A549 treated with AZD9567 at 1 μM for 4 hours (cell line): ENCODE data around the gene HOXB2. TPM values are rescaled to one million over a fixed set of nuclear protein-coding genes. Genes with fewer than 3 reads are reported as not detected.

ENCODE experiments used
- total RNA-seq: library from RNA; stranded (reverse); fragments of 200-300 nt; extraction: Qiagen RNA extraction; gene quantifications from 5 replicates; pipeline ENCODE4 v1.2.3, GENCODE V29; 2022; ENCODE audit not compliant: insufficient read depth

HOXB2 gene
- 0.40 to 2.4 TPM (median 0.45 TPM) in 5 replicates for total RNA-seq

GRCh38 chr17:48545022-48545375 lies at the start of gene HOXB2:
HOXB2 (minus strand) TSS chr17:48545109; CDS start chr17:48544911, 198 bp downstream.

GRCh38 chr17:48593126-48593829 lies 48.4 kb upstream of the HOXB2 start, which contains the start of gene HOXB5:
HOXB5 (minus strand) TSS chr17:48593779; CDS start chr17:48593682, 97 bp downstream.

GRCh38 chr17:48589831-48590606 lies 45.1 kb upstream of the HOXB2 start, which contains the start of gene HOXB3:
HOXB3 (minus strand) TSS chr17:48590241; CDS start chr17:48552474, 37,767 bp downstream.

GRCh38 chr17:48577946-48578615 lies 33.2 kb upstream of the HOXB2 start, which contains the start of gene HOXB4:
HOXB4 (minus strand) TSS chr17:48578350; CDS start chr17:48578319, 31 bp downstream.

GRCh38 chr17:48530887-48531272 lies 14.0 kb downstream of the HOXB2 start, which contains the start of gene HOXB1:
HOXB1 (minus strand) TSS chr17:48531011; CDS start chr17:48530904, 107 bp downstream.

Other genes starting within 250 kb of the HOXB2 start
- 0.17 TPM in 1 of 5 replicates, not detected in the others for gene SKAP1, start 114.9 kb downstream of the HOXB2 start, total RNA-seq
- not detected in 5 replicates for gene HOXB1, start 14.1 kb downstream of the HOXB2 start, total RNA-seq
- 0.09 to 0.13 TPM (median 0.12 TPM) in 4 of 5 replicates, not detected in the other for gene HOXB4, start 33.2 kb upstream of the HOXB2 start, total RNA-seq
- 3.1 to 5.1 TPM (median 5.1 TPM) in 5 replicates for gene HOXB3, start 45.1 kb upstream of the HOXB2 start, total RNA-seq
- 2.0 to 2.5 TPM (median 2.4 TPM) in 4 of 5 replicates, not detected in the other for gene HOXB5, start 48.7 kb upstream of the HOXB2 start, total RNA-seq
- gene HOXB6, start 59.9 kb upstream of the HOXB2 start, total RNA-seq: 1.7 to 7.0 TPM (median 5.0 TPM) in 5 replicates
- 28.7 to 29.9 TPM (median 29.0 TPM) in 5 replicates for gene HOXB7, start 65.9 kb upstream of the HOXB2 start, total RNA-seq
- gene HOXB8, start 70.2 kb upstream of the HOXB2 start, total RNA-seq: 4.1 to 5.5 TPM (median 5.0 TPM) in 5 replicates
- gene HOXB9, start 81.2 kb upstream of the HOXB2 start, total RNA-seq: 6.8 to 10.4 TPM (median 7.2 TPM) in 5 replicates
- gene PRAC1, start 177.4 kb upstream of the HOXB2 start, total RNA-seq: not detected in 5 replicates
- not detected in 5 replicates for gene PRAC2, start 178.1 kb upstream of the HOXB2 start, total RNA-seq
- gene HOXB13, start 183.6 kb upstream of the HOXB2 start, total RNA-seq: 1.4 to 1.8 TPM (median 1.6 TPM) in 5 replicates